Measurements from ENCODE around the gene ALG1L2.
"Not testable (repeated sequence)": the region's sequence is repeated elsewhere in the genome, so short reads cannot be mapped to it uniquely, and the experiment has no call there.

The ALG1L2 gene

GRCh38 chr3:130094491-130094941 is 12.9 kb downstream of the ALG1L2 start:
- DNase-seq = peak; percentile 52

DNA sequence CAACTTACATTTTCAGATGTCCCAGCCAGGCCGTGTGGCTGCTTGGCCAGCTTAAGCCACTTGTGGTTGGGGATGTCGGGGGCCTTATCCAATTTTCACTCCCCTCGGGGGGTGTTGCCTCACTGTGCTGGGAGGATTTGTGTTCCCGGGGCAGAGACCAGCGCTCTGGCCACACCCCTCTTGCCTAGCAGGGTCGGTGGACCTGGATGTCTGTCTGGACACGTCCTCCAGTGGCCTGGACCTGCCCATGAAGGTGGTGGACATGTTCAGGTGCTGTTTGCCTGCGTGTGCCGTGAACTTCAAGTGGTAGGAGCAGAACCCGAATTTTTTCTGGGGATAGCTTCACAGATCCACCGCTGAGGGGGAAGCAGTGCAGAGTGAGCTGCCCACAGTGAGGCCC is 14.2 kb downstream of the ALG1L2 start:
- DNase-seq = not testable (repeated sequence)

DNA sequence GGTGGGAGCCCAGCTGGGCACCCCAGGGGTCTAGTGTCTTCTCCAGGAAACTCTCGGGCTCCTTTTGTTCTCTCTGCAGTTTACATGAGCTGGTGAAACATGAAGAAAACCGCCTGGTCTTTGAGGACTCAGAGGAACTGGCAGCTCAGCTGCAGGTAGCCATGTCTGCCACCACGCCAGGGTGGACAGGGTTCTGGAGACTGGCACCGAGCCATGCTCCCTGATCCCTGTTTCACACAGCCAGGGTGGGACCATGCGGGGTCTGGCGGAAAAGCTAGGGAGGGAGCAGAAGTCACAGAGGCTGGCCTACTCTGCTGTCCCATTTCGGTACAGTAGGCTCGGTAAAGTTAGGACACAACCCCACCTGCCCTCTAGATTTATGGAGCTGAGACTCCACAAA is 15.5 kb downstream of the ALG1L2 start:
- DNase-seq = not testable (repeated sequence)

- DNase-seq = peak; percentile 63
Measured at GRCh38 chr3:130097690-130098638, 16.3 kb downstream of the ALG1L2 start.

DNA sequence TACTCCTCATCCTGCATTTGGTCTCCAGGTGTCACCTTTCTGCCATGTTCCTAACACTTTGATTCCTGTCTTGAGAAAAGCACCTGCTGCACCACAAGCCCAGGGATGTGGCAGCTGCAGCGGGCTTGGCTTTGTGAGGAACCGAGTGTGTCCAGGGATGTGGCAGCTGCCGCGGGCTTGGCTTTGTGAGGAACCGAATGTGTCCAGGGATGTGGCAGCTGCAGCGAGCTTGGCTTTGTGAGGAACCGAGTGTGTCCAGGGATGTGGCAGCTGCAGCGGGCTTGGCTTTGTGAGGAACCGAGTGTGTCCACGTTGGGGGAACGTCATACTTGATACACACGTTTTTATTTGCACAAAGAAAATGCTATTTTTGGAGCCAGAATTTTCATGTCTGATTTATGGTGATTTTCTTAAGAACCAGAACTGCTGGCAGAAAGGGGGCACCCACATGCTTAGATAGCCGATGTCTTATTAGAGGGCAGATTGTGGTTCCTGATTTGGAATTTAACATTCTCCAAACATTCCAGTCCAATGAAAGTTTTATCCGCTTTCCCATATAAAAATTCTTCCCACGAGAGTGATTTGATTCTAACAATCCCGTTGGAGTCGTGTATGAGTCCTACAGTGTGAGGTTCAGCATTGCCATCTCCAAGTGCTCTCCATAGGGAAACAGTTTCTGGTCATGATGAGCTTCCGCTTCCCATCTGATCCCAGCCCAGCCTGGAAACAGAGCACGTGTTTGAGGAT is 17.2 kb downstream of the ALG1L2 start:
- not testable (repeated sequence) for DNase-seq

GRCh38 chr3:130102545-130102944 is 20.9 kb downstream of the ALG1L2 start:
- DNase-seq = not testable (repeated sequence)

- not testable (repeated sequence) for DNase-seq
Measured at GRCh38 chr3:130104191-130104590, 22.6 kb downstream of the ALG1L2 start.

DNA sequence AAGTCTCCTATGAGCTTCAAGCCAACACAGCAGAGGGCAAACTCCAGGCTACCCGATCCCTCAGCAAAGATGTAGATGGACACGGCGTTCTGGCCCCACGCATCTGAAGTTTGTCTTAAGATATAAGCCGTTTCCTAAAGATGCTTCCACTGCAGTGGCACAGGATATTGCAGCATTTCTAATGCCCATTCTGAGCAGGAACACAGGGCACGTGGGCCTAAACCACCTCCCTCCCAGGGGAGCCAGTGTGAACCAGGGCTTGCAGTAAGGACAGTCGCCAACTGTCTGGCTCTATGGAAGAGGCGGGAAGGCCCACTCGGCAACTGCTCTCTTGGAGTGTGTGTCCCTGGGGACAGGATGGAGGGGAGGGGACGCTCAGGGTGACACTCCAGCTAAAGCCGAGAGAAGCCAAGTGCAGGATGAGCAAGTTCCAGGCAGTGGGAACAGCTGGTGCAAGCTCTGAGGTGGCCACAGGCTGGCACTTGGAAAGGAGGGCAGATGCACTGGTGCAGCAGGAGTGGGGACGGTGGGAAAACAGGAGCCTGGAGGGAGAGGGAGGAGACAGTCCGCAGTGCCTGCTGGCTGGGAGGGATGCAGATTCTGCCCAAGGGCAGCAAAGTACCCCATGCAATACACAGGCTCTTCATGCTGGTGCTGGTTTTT is 25.8 kb downstream of the ALG1L2 start:
- not testable (repeated sequence) for DNase-seq

DNA sequence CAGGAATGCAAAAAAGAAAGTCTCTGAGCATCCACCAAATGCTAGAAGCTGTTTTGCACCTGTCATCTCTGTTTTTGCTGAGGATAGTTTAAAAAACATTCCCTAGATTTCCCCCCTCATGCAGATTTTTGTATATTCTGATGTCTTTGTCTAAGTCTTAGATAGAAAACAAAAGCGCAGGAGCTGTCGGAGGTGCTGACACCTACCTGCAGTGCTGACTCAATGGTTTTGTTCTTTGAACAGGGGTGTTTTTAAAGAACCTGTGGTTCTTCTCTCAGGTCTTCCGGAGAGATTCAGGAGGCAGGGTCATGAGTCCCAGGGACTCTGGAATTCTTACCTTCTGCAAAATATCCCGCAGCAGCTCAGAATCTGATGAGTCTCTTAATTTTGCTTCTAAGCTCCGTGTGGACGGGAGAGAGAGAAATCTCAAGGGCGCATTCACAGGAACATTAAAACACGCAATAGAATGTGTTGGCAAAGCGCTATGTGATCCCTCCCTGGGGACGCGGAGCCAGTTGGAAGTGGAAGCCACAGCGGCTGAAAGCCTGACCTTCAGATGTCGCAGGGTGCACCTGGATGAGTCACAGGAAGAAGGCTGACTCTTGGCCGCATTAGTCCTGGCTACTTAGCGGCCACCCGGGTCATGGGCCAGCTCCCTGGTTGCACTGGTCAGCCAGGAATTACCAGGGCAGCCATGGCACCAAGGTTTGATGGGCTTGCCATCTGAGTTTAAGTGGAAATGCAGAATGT is 27.4 kb downstream of the ALG1L2 start:
- DNase-seq = not testable (repeated sequence)

GRCh38 chr3:130110386-130111169 is 28.9 kb downstream of the ALG1L2 start:
- peak; percentile 35 for DNase-seq

DNA sequence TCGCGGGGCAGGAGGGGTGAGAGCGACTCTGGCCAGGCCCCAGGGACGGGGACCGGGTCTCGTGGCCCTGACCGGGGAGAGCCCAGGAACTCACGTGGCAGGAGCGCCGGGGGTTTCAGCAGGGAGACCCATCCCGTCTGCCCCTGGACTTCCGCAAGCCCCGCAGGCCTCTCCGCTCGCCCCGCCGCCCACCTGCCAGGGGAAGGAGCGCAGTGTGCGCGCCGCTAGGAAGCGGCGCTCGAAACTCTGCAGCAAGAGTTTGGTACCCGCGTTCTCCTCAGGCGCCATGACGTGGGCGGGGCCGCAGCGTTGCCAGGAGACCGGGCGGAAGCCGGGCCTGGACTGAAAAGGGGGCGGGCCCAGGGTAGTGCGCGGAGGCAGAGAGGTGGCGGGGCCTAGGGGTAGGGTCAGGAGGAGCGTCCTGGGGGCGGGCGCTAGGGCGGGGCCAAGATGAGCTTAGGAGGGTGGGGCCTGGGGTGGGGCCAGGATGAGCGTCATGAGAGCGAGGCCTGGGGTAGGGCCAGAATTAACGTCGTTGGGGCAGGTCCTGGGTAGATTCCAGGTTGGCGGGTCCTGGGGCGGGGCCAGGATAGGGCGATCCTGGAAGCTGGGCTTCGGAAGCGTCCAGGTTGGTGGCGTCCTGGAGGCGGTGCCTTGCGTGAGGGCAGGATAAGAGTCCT is 29.7 kb downstream of the ALG1L2 start:
- DNase-seq = peak; percentile 99

DNA sequence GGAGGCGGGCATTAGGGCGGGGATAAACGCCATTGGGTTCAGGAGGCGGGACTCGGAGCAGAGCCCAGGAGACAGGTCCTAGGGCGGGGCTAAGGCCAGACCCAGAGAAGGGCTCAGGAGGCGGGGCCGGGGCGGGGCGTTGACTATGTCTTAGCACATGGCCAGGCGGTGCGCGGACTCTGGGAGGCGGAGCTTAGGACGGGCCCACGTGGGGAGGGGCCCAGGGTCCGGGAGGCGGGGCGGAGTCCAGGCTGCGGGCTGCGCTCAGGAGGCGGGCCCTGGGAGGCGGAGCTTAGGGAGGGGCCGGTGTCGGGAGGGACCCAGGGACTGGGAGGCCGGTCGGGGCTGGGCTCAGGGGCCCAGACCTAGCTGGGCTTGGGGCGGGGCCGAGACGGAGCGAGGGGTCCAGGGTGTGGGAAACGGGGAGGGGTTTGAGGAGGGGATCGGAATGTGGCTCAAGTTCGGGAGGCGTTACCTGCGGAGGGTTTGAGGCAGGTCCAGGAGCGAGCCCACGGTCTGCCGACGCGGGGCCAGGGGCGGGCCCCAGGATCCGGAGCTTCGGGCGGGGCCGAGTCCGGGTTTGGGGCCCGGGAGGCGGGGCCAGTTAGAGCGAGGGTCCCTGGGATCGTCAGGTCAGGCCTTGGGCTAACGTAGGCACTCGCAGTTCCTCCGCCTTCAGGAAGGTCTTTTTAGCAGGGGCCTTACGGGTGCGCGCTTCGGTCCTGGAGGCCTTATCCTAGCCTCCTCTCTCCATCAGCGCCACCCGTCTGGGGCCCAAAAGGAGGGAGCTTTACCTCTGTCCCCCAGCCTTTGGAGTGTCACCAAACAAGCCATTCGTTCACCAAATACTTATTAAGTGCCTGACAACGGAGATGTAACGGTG is 30.5 kb downstream of the ALG1L2 start:
- peak; percentile 99 for DNase-seq

GRCh38 chr3:130112748-130113073 is 31.1 kb downstream of the ALG1L2 start:
- not testable (repeated sequence) for DNase-seq

- not testable (repeated sequence) for DNase-seq
Measured at GRCh38 chr3:130115400-130115799, 33.8 kb downstream of the ALG1L2 start.

DNA sequence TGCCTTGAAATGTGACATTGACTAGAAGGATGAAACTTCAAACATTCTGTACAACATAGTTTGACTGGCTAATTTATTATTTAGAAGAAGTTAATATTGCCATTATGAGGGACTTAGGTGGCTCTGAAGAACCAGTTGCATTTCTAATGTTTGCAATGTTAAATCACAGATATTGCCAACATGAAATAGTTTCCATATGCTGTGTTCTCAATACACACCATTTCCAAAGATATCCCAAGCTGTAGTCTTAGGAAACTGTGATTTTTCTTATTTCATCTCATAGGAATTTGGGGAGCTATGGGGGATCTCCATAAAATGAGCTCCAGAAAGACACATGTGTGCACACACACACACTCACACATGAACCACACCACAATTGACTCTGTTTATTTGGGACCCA is 36.3 kb downstream of the ALG1L2 start:
- no peak for DNase-seq

DNA sequence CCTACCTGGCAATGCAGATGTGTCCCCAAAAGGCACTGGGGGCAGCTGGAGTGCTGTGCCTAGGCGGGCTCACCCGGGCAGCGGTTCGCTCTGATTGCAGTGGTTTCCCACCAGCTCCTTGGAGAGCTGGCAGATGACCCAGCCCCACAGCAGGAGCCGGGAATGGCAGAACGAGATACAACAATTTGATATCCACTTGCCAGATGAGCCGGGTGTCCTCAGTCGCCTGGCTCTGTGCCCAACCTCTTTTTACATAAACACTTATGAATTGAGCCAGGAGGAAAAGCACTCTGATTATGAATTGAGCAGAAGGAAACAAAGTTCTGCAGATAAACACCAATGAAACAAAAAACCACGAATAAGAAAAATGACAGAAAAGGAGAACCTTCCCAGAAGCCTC is 38.2 kb downstream of the ALG1L2 start:
- DNase-seq = not testable (repeated sequence)

DNA sequence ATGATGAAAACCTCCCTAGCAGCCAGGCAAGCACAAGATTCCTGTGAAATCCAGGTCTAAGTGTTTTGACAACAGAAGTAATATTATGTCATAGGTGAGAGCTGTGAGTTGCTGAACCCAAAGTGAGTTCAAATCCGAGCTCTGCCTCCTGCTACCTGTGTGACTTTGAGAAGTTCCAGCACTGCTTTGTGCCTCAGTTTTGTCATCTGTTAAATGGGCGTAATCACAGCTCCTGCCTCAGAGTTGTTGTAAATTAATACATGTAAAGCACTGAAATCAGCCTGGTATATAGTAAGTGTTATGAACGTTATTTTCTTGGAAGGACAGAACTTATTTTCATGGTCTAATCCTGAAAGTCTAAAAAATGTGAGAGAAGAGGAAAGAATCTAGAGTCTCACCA is 38.7 kb downstream of the ALG1L2 start:
- not testable (repeated sequence) for DNase-seq

DNA sequence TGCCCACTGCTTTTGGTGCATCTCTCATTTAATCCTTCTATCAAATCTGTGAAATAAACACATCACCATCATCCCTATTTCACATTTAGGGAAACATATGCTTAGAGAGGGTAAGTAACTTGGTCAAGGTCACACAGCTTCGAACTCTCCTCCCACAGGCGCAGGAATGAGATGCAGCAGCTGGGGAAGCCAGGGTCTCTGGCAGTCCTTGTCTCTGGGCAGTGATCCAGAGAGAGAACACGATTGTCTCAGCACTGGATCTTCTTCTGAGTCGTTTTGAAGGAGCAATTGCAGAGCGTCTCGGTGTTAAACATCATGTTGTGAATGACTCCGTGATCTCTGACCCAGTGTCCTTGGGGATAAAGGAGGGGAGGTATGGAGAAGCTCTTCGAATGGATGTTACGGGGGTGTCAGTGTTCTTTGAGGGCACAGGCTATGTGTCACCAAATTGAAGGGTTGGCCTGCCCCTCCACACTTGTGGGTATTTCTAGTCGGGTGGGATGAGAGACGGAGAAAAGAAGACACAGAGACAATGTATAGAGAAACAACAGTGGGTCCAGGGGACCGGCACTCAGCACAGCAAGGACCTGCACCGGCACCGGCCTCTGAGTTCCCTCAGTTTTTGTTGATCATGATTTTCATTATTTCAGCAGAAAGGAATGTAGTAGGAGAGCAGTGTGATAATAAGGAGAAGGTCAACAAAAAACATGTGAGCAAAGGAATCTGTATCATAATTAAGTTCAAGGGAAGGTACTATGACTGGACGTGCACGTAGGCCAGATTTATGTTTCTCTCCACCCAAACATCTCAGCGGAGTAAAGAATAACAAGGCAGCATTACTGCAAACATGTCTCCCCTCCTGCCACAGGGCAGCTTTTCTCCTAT is 41.5 kb downstream of the ALG1L2 start:
- DNase-seq = not testable (repeated sequence)

DNA sequence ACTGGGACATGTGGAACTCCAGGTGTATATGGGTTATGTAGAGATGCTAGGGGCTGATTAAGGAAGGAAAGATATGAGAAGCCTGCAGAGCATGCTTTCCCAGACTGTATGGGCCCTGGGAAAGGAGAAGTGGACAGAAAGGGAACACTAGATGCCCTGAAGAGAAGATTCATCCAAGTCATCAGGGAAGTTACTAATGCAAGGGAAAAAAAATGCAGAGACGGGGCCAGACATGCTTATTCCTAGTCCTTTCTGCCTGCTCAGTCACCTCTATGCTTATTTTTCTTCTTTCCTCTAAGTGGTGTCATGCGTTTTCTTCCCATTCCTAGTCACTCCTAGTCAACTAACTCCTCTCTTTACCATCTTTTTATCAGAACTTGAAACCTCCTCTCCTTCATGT is 43.8 kb downstream of the ALG1L2 start:
- not testable (repeated sequence) for DNase-seq
